HG03469 (cell line): ENCODE results near the gene SPPL3.
"Not testable (repeated sequence)": the region's sequence is repeated elsewhere in the genome, so short reads cannot be mapped to it uniquely, and the experiment has no call there.

ENCODE experiments used
- ATAC-seq: cut with Tn5 transposase; IDR thresholded peaks from one replicate; pipeline ENCODE4 v1.9.1; 2021; ENCODE audit warnings: mild to moderate bottlenecking, moderate library complexity, moderate number of reproducible peaks; ENCODE audit not compliant: unreplicated experiment

SPPL3 gene, protein sequence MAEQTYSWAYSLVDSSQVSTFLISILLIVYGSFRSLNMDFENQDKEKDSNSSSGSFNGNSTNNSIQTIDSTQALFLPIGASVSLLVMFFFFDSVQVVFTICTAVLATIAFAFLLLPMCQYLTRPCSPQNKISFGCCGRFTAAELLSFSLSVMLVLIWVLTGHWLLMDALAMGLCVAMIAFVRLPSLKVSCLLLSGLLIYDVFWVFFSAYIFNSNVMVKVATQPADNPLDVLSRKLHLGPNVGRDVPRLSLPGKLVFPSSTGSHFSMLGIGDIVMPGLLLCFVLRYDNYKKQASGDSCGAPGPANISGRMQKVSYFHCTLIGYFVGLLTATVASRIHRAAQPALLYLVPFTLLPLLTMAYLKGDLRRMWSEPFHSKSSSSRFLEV

DNA sequence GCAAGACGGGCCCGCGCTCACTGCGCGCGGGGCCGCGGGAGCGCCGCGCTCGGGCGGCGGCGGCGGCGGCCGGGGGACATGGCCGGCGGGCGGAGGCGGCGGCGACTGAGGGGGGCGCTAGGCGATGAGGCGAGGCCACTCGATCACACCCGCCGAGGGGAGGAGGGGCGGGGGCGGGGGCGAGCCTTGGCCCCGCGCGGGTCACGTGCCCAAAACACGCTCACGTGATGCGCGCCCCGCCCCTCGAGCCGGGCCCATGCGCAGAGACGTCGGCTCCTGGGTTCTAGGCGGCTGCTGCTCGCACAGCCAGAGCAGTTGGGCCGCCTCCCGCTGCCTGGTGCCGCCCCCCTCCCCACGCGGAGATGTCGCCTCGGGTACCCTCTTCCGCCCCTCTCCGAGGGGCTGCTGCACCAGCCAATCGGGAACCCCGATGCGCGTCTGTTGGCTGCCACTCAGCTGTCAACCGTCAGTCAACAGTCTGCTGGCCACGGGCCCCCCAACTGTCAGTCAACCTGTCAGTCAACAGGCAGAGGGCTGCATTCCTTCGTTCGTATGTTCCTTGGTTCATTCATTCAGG lies at the start of gene SPPL3:
TSS of gene SPPL3 (minus strand) at position 162 of the 577 bp plus-strand sequence. CDS start 491 bp downstream, outside the sequence.
- ATAC-seq: peak; percentile 38

DNA sequence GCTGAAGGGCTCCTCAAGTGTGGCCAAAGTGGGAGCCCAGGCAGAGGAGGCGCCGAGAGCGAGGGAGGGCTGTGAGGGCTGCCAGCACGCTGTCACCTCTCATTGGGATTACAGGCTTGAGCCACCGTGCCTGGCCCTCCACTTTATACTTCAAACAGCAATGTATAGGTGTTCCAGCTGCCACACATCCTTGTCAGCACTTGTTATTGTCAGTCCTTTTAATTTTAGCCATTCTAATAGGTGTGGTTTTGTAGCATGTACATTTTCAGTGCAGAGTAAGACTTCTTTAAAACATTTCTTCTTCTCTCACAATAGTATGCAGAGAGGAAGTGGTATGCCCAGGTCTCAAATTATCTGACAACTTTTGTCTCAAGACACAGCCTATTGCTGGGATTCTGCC lies 46.6 kb upstream of the SPPL3 start:
- ATAC-seq: no peak

DNA sequence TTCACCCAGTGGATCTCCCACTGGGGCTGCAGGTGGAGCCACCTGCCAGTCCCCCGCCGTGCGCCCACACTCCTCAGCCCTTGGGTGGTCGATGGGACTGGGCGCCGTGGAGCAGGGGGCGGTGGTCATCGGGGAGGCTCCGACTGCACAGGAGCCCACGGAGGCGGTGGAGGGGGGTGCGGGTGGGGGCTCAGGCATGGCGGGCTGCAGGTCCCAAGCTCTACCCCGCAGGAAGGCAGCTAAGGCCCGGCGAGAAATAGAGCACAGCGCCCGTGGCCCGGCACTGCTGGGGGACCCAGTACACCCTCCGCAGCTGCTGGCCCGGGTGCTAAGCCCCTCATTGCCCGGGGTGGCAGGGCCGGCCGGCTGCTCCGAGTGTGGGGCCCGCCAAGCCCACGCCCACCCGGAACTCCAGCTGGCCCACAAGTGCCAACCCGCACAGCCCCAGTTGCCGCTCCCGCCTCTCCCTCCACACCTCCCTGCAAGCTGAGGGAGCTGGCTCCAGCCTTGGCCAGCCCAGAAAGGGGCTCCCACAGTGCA lies 46.2 kb upstream of the SPPL3 start:
- ATAC-seq: not testable (repeated sequence)

DNA sequence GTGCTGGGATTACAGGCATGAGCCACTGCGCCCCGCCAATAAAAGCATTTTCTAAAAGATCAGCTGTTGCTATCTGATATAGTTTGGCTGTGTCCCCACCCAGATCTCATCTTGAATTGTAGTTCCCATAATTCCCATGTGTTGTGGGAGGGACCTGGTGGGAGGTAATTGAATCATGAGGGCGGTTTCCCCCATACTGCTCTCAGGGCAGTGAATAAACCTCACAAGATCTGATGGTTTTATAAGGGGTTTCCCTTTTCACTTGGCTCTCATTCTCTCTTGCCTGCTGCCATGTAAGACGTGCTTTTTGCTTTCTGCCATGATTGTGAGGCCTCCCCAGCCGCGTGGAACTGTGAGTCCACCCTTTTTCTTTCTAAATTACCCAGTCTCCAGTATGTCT lies 41.4 kb upstream of the SPPL3 start:
- ATAC-seq: not testable (repeated sequence)

DNA sequence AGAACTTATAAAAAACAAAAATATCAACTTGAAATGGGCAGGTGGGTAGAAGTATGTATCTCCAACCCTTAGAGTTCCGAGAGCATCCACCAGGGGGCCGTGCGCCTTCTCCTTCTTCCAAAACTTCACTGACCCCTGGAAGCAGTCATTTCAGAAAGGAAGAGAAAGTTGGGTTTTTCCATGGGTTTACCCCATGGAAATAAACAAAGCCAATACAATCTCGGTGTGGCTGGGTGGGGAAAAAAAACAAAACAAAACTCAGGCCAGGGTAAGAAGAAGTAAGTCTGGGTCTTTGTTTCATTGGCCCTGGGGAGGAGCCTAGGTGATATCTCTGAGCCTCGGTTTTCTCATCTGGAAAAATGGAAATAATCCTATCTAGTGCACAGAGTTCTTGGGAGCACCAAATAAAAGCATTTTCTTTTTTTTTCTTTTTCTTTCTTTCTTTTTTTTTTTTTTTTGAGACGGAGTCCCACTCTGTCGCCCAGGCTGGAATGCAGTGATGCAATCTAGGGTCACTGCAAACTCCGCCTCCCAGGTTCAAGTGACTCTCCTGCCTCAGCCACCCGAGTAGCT lies 40.6 kb upstream of the SPPL3 start:
- ATAC-seq: no peak

DNA sequence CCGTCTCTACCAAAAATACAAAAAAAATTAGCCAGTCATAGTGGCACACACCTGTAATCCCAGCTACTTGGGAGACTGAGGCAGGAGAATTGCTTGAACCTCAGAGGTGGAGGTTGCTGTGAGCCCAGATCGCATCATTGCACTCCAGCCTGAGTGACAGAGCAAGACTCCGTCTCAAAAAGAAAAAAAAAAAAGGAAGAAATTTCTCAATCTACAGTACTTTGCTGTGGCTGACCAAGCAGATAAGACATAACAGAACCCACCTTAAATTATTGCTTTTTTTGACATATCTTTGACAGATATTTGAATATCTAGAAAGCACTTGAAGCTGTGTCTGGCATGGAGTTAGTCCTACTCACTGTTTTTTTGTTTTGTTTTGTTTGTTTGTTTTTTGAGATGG lies 39.3 kb upstream of the SPPL3 start:
- no peak for ATAC-seq

DNA sequence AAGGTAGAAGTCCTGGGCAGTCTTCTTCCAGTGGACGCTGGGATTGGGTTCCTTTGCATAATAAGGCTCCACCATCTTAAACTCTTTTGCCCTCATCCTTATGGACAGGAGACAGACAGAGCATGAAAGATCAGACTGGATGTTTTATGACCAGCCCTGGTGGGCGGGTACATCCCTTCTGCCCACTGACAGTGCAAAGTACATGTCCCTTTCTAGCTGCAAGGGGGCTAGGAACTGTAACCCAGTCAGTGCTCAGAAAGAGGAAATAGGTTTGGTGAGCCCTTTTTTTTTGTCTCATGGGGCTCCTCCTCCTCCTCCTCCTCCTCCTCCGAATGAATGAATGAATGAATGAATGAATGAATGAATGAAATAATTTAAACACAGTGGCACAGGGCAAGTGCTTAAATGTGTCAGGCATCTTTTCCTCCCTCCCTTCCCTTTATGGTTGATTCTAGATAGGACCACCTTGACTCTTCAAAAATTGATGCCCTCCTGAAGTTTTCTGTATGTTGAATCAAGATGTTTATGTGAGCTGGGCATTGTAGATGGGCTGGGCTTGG lies 37.8 kb upstream of the SPPL3 start:
- ATAC-seq: no peak

DNA sequence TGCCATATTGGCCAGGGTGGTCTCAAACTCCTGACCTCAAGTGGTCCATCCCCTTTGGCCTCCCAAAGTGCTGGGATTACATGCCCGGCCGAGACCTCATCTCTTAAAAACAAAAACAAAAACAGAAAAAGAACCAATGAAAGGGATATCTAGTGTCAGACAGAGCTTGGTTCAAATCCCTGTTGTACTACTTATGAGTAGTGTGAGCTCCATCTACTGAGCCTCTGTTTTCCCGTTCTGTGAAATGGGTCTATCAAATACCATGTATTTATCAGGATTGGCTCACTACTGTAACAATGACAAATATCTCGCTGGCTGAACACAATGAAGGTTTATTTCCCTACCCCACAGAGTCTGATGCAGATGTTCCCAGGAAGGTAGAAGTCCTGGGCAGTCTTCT lies 37.3 kb upstream of the SPPL3 start:
- no peak for ATAC-seq

DNA sequence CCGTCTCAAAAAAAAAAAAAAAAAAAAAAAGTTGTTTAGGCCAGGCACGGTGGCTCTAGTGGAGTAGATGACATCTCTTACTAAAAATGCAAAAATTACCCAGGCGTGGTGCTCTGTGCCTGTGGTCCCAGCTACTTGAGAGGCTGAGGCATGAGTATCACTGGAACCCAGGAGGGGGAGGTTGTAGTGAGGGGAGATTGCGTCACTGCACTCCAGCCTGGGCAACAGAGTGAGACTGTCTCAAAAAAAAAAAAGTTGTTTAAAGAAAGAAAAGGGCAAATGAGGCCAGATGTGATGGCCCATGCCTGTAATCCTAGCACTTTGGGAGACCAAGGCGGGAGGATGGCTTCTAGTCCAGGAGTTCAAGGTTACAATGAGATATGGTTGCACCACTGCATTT lies 36.6 kb upstream of the SPPL3 start:
- no peak for ATAC-seq

DNA sequence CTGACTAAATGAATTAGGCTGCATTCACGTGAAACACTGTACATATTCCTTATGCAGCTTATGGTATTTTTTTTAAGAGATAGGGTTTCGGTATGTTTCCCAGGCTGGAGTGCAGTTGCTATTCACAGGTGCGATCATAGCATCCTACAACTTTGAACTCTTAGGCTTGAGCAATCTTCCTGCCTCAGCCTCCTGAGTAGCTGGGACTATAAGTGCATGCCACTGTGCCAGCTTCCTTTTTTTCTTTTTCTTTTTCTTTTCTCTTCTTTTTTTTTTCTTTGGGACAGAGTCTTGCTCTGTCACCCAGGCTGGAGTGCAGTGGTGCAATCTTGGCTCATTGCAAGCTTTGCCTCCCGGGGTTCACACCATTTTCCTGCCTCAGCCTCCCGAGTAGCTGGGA lies 35.8 kb upstream of the SPPL3 start:
- no peak for ATAC-seq

DNA sequence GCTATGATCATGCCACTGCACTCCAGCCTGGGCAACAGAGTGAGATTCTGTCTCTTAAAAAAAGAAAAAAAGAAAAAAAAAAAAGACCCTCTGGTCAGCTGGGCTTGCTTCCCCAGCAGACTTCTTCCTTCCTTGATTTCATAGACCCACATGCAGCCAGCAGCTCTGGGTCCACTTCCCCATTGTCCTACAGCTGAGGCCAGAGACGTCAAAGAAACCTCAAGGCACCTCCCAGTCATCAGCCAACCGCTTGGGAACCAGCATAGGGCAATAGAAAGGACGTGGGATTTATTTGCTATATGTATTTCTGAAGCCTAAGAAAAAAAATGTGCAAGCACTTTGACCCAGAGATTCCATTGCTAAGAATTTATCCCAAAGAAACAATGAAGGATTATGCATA lies 35.4 kb upstream of the SPPL3 start:
- ATAC-seq: no peak

DNA sequence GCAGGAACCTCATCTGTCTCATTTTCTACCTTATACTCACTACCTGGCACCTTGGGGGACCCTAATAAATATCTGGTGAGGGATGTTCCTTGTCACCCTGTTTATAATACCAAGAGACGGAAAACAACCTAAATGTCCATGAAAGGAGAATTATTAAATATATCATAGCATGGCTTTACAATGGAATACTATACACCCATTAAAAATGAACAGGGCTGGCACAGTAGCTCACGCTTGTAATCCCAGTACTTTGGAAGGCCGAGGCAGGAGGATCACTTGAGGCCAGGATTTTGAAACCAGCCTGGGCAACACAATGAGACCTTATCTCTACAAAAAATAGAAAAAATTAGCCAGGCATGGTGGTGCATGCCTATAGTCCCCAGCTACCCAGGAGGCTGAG lies 34.3 kb upstream of the SPPL3 start:
- ATAC-seq: no peak

DNA sequence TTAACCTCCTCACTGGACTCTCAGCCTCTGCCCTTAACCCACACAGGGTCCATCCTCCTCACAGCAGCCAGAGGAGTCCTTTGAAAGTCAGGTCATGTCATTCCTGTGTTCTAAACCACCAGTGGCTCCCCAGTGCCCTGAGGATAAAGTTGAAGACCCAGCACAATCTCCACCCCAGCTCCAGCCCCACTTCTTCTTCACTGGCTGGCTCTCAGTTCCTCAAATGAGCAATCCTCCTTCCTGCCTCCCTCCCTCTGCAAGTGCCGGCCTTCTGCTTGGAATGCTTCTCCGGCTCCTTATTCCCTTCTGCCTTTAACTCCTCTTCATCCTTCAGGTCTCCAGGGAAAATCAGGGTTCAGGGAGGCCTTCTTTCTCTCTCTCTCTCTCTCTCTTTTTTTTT lies 32.0 kb upstream of the SPPL3 start:
- ATAC-seq: no peak

DNA sequence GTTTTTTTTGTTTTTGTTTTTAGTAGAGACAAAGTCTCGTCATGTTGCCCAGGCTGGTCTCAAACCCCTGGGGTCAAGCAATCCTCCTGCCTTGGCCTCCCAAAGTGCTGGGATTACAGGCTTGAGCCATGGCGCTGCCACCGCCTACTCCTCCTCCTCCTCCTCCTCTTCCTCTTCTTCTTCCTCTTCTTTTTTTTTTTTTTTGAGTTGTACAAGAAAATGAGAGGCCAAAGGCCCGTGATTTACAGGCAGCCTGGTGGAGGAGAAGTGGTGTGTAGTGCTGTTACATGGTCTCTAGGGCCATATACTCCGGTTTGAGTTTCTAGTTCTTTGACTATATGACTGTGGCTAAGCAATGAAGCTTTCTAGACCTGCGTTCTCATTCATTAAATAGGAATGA lies 29.6 kb upstream of the SPPL3 start:
- no peak for ATAC-seq

DNA sequence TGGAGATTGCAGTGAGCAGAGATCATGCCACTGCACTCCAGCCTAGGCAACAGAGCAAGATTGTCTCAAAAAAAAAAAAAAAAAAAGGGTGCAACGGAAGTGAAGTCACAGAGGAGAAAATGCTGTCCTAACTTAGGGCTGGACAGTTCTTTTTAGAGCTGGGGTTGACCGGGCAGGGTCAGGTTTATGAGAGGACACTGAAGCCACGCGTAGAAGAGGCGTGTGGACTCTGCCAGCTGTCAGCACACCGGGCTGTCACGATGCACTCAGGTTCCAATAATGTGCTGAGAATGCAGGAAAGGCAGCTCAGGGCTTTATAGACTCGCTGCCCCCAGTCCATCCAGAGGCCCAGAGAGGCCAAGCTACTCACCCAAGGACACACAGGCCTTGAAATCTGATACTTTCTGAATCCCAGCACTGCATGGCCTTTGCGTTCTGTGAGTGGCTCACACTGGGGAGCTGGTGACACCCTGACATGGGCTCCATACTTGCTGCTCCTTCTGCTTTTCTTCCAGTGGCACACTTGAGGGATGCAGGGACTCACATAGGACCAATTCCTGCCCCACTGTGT lies 28.9 kb upstream of the SPPL3 start:
- no peak for ATAC-seq

DNA sequence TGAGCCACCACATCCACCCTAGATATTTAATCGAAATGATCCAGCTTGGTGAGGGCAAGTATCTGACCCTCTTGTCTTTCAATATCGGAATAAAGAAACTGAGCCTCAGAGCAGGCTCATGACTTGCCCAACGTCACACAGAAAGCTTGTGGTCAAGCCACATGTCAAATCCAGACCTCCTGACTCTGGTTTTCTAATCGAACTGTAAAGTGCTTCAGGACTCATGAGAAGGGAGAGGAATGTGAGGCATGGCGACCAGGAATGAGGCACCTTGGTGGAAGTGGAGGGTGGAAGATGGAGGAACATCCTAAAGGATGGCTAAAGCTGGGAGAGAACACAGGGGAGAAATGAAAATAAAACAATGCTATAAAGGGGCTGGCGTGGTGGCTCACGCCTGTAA lies 27.9 kb upstream of the SPPL3 start:
- no peak for ATAC-seq

DNA sequence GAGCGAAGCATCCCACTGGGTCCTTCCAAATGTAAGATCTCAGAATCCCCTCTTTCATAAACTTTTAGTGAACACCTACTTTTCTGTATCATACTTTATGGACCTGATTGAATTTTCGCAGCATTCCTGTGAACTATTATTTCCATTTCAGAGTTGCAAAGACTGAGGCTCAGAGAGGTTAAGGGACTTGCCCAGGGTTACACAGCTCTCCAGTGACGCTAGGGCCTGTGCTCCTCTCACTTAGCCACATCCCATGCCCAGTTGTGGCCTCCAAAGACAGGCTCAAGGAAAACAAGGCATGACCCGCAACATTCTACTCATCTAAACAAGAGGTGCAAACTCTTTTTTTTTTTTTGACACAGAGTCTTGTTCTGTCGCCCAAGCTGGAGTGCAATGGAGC lies 25.9 kb upstream of the SPPL3 start:
- no peak for ATAC-seq

DNA sequence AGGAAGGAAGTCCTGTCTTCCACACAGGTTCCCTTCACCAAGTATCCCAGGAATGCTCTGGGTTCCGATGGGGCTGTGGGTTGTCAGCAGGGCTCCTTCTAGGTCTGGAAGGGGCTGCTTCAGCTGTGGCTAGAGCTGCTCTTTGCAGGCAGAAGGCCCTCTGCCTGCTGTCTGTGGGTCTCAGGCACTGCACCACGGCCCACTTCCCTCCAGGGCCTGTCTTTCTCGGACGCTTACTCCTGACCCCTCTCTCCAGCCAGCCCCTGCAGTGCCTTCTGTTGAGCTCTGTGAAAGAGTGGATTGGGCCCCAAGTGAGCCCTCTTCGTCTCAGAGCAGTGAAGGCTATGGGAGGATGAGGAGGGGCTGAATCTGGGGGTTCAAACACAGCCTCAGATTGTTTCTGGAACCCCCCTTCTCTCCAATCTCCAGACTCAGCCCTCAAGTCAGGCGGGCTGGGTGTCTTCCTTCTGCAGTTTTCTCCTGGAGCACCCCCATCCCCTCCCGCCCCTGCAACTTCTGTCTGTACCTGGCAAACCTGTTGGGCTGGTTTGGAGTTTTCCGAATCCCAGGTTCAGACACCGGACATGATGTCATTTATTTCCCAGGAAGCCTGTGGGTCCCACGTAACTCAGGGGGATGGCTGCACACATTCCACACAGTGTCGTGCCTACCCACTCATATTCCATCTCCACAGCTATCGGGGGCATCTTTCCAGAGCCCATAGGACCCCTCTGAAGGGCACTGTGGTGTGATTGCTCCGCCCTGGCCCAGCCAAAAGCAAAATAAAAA lies 24.9 kb upstream of the SPPL3 start:
- ATAC-seq: no peak

DNA sequence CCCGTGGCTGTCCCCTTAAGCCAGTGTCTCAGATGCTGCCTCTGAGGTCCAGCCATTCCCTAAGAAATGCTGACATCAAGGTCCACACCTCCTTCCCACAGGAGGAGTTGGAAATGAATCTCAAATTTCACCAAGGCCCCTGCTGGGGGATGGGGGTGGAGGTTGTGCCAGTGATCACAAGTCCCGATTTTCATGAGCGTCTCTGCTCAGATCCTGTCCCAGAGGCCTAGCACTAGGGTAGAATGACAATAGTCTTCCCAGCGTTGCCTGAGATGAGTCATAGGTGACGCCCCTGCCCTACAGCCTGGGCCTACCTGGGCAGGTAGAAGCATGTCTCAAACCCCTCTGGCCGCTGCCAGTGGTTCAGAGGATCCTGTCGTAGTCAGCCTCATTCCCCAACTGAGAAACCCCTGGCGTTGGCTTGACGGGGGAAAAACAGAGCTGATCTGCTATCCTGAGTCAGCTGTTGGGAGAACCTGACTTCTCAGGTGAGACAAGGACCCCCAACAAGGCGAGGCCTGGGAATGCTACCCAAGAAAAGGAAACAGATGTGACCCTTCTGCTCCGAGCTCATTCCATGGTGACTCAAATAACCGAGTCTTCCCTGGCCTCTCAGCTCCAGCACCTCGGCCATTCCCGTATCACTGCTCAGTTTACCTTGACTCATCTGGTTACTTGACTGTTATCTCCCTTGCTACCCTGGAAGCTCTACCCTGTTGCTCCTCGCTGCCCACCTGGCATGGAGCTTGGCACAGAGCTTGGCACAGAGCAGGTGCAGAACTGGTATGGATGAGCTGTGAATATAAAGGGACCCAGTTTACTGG lies 21.8 kb upstream of the SPPL3 start:
- no peak for ATAC-seq

DNA sequence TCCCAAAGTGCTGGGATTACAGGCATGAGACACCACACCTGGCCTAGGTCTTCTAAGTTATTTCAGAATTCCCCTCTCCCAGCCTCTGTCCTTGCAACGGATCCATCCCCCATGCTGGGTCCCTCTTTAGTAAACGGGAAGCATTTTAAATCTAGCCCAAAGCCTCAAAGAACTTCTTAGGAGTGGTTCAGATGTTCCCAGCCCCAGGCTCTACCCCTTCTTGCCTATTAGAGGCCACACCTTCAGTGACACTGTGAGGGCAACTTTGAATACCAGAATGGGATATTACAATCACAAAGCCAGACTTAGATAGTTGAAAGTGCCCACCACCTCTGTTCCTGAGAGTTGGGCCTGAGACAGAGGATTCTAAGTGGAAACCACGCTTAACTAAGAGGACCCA lies 18.1 kb upstream of the SPPL3 start:
- no peak for ATAC-seq
